Hepatocyte (in vitro differentiated cells): ENCODE results near the gene ANKRD66. TPM values are rescaled to one million over a fixed set of nuclear protein-coding genes. Genes with fewer than 3 reads are reported as not detected.

Experiments used
- DNase-seq: peaks from one replicate; pipeline ENCODE4 v3.0.0-alpha.2; 2016; ENCODE audit warnings: low spot score
- H2AFZ ChIP-seq: fragments of 200-600 bp; sonication (generic); 2 replicates; pipeline ENCODE4 v1.6.0; 2016; ENCODE audit warnings: antibody characterized with exemption, mild to moderate bottlenecking
- H3K27ac ChIP-seq: fragments of 200-600 bp; sonication (generic); 2 replicates; pipeline ENCODE4 v1.5.1; 2016; ENCODE audit warnings: mild to moderate bottlenecking
- H3K27me3 ChIP-seq: fragments of 200-600 bp; sonication (generic); 2 replicates; pipeline ENCODE4 v1.6.1; 2016
- H3K36me3 ChIP-seq: fragments of 200-600 bp; sonication (generic); replicated peaks from 2 replicates; pipeline ENCODE4 v1.5.1; 2016; ENCODE audit warnings: low read depth; ENCODE audit not compliant: insufficient read depth
- H3K4me1 ChIP-seq: fragments of 200-600 bp; sonication (generic); 2 replicates; pipeline ENCODE4 v1.5.1; 2016; ENCODE audit warnings: mild to moderate bottlenecking, moderate library complexity; ENCODE audit not compliant: insufficient read depth
- H3K4me2 ChIP-seq: fragments of 200-600 bp; sonication (generic); 2 replicates; pipeline ENCODE4 v1.6.0; 2016
- H3K4me3 ChIP-seq: fragments of 200-600 bp; sonication (generic); 2 replicates; pipeline ENCODE4 v1.5.1; 2016; ENCODE audit warnings: mild to moderate bottlenecking
- H3K79me2 ChIP-seq: fragments of 200-600 bp; sonication (generic); 2 replicates; pipeline ENCODE4 v1.6.0; 2017; ENCODE audit warnings: mild to moderate bottlenecking
- H3K9me2 ChIP-seq: fragments of 200-600 bp; sonication (generic); replicated peaks from 2 replicates; pipeline ENCODE4 v1.6.0; 2017; ENCODE audit warnings: mild to moderate bottlenecking; ENCODE audit not compliant: insufficient read depth
- H3K9me3 ChIP-seq: fragments of 200-600 bp; sonication (generic); 2 replicates; pipeline ENCODE4 v1.5.1; 2016; ENCODE audit warnings: low read depth, mild to moderate bottlenecking
- H4K20me1 ChIP-seq: fragments of 200-600 bp; sonication (generic); 2 replicates; pipeline ENCODE4 v1.6.0; 2016; ENCODE audit warnings: mild to moderate bottlenecking; ENCODE audit not compliant: insufficient read depth, poor library complexity, severe bottlenecking
- CTCF ChIP-seq: fragments of 200-600 bp; sonication (generic); IDR thresholded peaks from 2 replicates; pipeline ENCODE4 v1.5.1; 2016; ENCODE audit warnings: antibody characterized with exemption, mild to moderate bottlenecking; ENCODE audit not compliant: poor library complexity
- EZH2 ChIP-seq: fragments of 200-600 bp; sonication (generic); IDR thresholded peaks from 2 replicates; pipeline ENCODE4 v1.6.1; 2016; ENCODE audit warnings: antibody characterized with exemption, mild to moderate bottlenecking, borderline replicate concordance
- EZH2phosphoT487 ChIP-seq: fragments of 200-600 bp; sonication (generic); IDR thresholded peaks from one replicate; pipeline ENCODE4 v1.6.1; 2018; ENCODE audit warnings: antibody characterized with exemption, mild to moderate bottlenecking, low read depth, moderate library complexity; ENCODE audit not compliant: unreplicated experiment, severe bottlenecking
- WGBS: methylation state at CpG from one replicate; pipeline ENCODE4 v1.1.6; 2016; ENCODE audit warnings: low lambda C conversion rate; ENCODE audit errors: missing lambda C conversion rate; 5-methylcytosine and 5-hydroxymethylcytosine counted together
- polyA plus RNA-seq: library from polyadenylated mRNA; unstranded; fragments of >200 nt; fragmentation: Nextera tagmentation; extraction: Ambion mirVana; gene quantifications from 2 replicates; pipeline ENCODE4 v1.2.1, GENCODE V29; 2016
- total RNA-seq: library from RNA; depleted of rRNA; stranded (reverse); fragments of >200 nt; gene quantifications from 2 replicates; pipeline ENCODE4 v1.2.3, GENCODE V29; 2014

The ANKRD66 gene
- total and polyA plus RNA-seq, 2 experiments from 2014 or later = not detected

- H3K4me2 ChIP-seq = no peak overlapping the region
- H3K9me3 ChIP-seq = no peaks in the 10 kb centered on the region
- H3K27me3 ChIP-seq = no peaks in the 10 kb centered on the region
- no peaks in the 10 kb centered on the region for H4K20me1 ChIP-seq
- no peak overlapping the region for H3K27ac ChIP-seq
- H3K4me1 ChIP-seq = no peaks in the 10 kb centered on the region
- H3K79me2 ChIP-seq = no peaks in the 10 kb centered on the region
- H3K9me2 ChIP-seq = no peaks in the 10 kb centered on the region
- DNase-seq = no peak
- H2AFZ ChIP-seq = no peak overlapping the region
- no peaks in the 10 kb centered on the region for H3K36me3 ChIP-seq
- 91% methylated on average over 5 of the region's 5 CpGs for WGBS
- H3K4me3 ChIP-seq = no peak overlapping the region
- TF ChIP-seq CTCF = no peak
- TF ChIP-seq EZH2phosphoT487 = no peak
- no peak for TF ChIP-seq EZH2
These were observed 29.5 kb downstream of the ANKRD66 start for GRCh38 chr6:46776070-46776712.

GRCh38 chr6:46777476-46778346 lies 31.0 kb downstream of the ANKRD66 start:
- Histone ChIP-seq H3K36me3 (no peaks in the 10 kb centered on the region), H4K20me1 (no peaks in the 10 kb centered on the region), H3K4me1 (no peaks in the 10 kb centered on the region), H3K27ac (no peak overlapping the region), H3K27me3 (no peaks in the 10 kb centered on the region), H3K4me3 (no peak overlapping the region), H3K4me2 (no peak overlapping the region), H3K79me2 (no peaks in the 10 kb centered on the region), H2AFZ (no peak overlapping the region), H3K9me2 (no peaks in the 10 kb centered on the region), H3K9me3 (no peaks in the 10 kb centered on the region)
- WGBS = 82% methylated on average over 12 of the region's 12 CpGs
- no peak for TF ChIP-seq EZH2
- no peak for TF ChIP-seq CTCF
- no peak for TF ChIP-seq EZH2phosphoT487
- DNase-seq = no peak

GRCh38 chr6:46781478-46782378 lies 35.0 kb downstream of the ANKRD66 start:
- H2AFZ ChIP-seq = no peak overlapping the region
- no peaks in the 10 kb centered on the region for H3K36me3 ChIP-seq
- H4K20me1 ChIP-seq = no peaks in the 10 kb centered on the region
- DNase-seq = peak; percentile 83
- 37% methylated on average over 6 of the region's 6 CpGs for WGBS
- H3K79me2 ChIP-seq = no peaks in the 10 kb centered on the region
- H3K27me3 ChIP-seq = no peaks in the 10 kb centered on the region
- no peak overlapping the region for H3K27ac ChIP-seq
- H3K4me3 ChIP-seq = no peak overlapping the region
- H3K4me1 ChIP-seq = no peaks in the 10 kb centered on the region
- no peaks in the 10 kb centered on the region for H3K9me3 ChIP-seq
- no peaks in the 10 kb centered on the region for H3K9me2 ChIP-seq
- TF ChIP-seq EZH2phosphoT487 (no peak), EZH2 (no peak), CTCF (peak; percentile 81)
- H3K4me2 ChIP-seq = no peak overlapping the region
